GM21619 (cell line): ENCODE results near the gene SENP6.
A peak's percentile ranks its signal among the peaks of the same experiment; 100 is the strongest.
"Not testable (repeated sequence)": the region's sequence is repeated elsewhere in the genome, so short reads cannot be mapped to it uniquely, and the experiment has no call there.

Source experiments
- ATAC-seq: cut with Tn5 transposase; IDR thresholded peaks from one replicate; pipeline ENCODE4 v1.9.1; 2021; ENCODE audit not compliant: unreplicated experiment

The SENP6 gene

GRCh38 chr6:75605635-75606034 is 4.0 kb downstream of the SENP6 start:
- ATAC-seq, result no peak

DNA sequence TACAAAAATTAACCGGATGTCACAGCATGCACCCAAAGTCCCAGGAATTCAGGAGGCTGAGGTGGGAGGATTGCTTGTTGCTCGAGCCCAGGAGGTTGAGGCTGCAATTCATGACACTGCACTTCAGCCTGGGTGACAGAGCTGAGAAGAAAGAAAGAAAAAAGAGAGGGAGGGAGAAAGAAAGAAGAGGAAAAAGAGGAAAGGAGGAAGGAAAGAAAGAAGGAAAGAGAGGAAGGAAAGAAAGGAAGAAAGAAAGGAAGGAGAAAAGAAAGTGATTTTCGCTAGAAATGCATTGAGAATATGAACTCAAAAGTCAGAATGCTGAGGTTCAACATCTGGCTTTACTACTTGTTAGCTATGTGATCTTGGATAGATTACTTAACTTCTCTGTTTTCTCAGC is 6.6 kb downstream of the SENP6 start:
- ATAC-seq, result no peak

DNA sequence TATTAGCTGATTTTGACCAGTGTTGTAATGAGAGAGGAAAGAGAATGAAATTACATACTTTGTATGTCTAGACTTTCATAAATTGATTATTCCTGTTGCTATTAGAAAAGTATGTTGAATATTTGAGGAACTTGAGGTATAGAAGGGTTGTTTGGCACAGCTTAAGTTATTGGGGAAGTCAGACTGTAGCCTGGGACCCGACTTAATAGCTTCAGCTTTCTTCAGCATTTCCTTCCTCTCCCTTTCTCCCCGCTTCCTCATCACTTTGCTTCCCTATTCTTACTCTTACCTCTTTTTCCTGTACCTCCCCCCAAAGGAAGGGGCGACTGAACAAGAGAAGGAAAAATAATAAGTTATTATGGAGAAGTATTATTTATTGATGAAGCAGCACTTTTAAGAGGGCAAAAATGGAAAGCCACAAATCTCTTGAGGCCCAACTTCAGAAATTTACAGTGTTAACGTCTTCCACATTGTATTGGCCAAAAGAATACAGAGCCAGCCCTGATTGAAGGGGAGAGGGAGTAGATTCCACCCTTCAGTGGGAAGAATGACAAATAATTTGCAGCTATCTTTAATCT is 7.4 kb downstream of the SENP6 start:
- ATAC-seq, result no peak

DNA sequence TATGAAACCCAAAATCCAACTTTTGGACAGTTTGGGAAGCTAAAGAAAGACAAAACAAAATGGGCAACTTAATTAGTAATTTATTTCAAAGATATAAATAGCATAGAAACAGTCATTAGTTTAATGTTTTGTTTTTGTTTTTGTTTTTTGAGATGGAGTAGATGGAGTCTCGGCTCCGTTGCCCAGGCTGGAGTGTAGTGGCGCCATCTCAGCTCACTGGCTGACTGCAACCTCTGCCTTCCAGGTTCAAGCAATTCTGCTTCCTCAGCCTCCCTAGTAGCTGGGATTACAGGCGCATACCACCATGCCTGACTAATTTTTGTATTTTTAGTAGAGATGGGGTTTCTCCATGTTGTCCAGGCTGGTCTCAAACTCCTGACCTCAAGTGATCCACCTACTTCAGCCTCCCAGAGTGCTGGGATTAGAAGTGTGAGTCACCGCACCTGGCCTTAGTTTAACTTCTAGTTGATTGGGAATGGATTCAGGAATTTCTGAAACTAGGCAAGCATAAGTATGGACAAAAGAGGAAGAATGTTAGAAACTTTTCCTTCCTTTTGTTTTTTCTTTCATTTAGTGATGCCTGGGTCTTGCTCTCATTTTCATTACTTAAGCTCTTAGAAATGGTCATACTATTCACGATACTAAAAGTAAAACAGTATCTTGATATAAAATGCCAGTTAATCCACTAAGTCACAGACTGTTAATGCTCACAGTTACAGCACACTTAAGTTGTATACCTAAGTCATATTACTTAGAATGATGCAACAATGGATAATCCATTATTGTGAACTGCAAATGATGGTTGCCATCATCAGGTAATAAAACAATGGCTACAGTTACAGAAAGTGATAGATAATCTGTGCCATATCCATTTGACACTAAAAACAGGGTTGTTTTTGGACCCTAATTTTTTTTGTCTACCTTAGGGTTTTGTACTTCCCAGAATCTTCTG is 8.2 kb downstream of the SENP6 start:
- ATAC-seq, result no peak

DNA sequence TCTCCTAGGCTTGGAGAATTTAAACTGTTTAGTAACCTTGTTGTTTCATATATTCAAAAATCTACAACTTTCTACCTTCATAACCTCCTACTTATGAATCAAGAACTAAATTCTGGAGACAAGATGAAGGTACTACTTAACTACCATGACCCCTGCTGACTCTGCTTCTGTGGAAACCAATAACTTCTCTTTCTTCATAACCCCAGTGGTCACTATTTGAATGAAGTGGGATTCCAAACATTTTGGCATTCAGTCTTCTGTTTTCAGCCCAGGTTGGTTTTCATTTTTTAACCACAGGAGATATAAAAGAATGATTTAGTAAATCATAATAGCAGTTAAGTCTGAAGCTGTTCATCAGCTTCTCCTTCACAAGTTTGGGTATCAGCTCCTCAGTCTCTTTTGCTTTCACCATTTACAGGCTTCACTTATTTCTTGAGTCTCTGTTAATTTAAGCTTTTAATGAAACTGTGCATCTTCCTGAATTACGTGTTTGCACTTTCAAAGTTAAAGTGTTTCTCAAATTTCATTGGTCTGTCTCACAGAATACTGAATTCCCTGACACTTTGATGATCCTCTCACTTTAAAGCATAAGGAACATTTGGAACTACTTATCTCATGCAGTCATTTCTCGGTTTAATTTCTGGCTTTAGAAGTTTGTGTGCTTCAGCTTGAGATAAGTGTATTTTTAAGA is 9.5 kb downstream of the SENP6 start:
- ATAC-seq, result no peak

DNA sequence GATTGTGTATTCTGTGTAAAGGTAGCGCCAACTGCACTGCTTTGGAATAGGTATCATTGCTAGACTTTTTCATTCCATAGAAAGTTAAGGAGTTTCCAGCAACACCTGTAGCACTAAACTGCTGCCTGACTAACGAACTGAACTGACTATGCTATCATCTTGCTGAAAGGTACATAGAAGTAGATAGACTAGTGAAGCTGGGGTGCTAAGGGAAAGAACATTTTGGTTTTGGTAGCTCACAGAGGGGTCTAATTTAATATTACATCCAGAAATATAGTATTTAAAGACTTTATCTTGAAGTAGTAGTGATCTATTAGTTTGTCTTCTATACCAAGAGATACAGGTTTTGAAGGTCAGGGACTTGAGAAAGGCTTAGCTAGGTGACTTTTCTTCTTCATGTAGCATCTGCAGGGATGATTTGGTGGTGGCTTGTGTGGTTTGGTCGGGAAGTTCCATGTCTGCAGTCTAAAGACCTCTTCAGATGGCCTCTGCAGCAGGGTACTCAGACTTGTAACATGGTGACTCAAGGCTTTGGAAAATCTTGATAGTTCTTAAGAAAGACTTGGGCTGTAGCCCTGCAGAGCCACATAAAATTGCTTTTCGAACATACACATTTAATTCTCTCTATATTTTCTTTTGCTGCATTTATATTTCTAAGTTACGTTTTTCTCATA is 10.2 kb downstream of the SENP6 start:
- peak; percentile 52 for ATAC-seq

DNA sequence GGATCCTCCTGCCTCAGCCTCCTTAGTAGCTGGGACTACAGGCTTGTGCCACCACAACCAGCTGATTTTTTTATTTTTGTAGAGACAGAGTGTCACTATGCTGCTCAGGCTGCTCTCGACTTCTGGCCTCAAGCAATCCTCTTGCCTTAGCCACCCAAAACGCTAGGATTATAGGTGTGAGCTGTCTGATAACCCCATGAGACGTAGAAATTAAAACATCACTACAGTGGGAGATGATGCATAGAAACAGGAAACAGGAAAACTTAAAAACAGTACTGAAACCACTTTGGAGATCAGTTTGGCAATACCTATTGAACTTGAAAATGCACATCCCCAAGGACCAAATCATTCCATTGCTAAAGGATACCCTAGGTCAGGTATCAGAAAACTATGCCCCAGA is 10.8 kb downstream of the SENP6 start:
- ATAC-seq, result no peak

GRCh38 chr6:75613056-75613501 is 11.4 kb downstream of the SENP6 start:
- ATAC-seq, result no peak

GRCh38 chr6:75618437-75618836 is 16.8 kb downstream of the SENP6 start:
- ATAC-seq, result no peak

GRCh38 chr6:75619230-75619899 is 17.7 kb downstream of the SENP6 start:
- no peak for ATAC-seq

DNA sequence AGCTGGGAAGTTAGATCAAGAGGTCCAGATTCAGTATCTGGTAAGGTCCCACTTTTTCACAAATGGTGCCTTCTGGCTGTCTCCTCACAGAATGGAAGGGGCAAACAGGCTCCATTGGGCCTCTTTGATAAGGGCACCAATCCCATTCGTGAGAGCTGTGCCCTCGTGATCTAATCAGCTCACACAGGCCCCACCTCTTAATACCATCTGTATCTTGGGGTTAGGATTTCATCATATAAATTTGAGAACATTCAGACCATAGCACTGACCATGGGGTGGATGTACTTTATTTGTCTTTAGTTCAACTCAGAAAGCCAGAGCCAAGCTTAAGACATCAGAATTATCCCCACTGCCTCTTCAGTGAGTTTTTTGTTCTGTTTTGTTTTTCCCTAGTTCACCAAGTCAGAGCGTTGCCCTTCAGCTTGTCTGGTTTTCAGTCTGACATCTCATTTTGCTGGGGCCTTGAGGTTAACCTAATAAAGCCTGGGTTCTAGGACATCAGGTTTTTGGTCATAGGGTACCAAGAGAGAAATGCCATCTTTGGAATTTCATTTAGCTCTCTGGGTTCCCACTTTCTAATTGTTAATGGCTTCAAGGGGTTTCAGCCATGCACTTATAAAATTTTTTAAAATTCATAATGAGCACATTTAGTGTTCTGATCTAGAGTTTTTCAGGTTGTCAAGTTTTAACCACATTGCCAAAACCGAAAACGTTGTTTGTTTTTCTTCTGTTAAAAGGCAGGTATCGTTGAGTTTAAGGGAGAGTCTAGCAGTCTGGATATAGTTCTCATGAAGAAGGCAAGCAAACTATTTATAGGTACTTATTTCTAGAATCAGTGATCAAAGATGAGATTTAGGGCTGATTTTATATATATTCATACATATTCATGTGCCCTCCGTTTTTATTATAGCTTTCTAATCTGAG is 19.0 kb downstream of the SENP6 start:
- no peak for ATAC-seq

DNA sequence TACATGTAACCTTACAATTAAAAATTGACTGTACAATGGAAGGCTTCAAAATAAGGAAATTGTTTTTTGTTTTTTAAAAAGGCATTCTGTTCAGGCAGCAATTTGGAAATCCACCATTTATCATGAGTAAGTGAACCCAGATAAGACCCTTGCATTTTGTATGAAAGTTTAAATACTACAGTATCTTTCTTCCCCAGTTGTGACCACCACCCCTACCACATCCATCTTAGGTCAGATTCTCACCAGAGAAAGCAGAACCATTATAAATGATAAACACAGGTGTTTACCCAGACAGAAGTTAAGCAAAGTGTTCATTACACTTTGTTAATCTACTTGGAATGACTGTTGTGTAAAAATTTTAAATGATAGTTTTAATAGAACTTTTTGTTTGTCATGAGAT is 20.2 kb downstream of the SENP6 start:
- ATAC-seq, result no peak

DNA sequence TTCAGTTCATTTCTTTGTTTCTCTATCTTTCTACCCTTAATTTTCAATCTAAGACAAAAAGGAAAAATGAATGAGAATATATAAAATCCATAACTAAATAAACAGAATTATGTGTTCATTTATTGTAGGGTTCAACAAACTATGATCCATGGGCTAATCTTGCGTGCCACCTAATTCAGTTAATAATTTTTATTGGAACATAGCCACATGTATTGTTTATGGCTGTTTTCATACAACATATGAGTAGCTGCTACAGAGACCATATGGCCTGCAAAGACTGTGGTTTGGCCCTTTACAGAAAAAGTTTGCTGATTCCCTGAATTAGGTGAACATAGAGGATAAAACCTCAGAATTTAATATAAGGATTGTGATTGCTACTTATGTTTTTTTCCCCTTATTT is 21.8 kb downstream of the SENP6 start:
- ATAC-seq, result no peak

- ATAC-seq, result no peak
Observed at GRCh38 chr6:75624335-75624734, 22.7 kb downstream of the SENP6 start.

GRCh38 chr6:75624988-75625387 is 23.3 kb downstream of the SENP6 start:
- no peak for ATAC-seq

GRCh38 chr6:75626561-75626960 is 24.9 kb downstream of the SENP6 start:
- ATAC-seq, result no peak

GRCh38 chr6:75627708-75628107 is 26.0 kb downstream of the SENP6 start:
- not testable (repeated sequence) for ATAC-seq

DNA sequence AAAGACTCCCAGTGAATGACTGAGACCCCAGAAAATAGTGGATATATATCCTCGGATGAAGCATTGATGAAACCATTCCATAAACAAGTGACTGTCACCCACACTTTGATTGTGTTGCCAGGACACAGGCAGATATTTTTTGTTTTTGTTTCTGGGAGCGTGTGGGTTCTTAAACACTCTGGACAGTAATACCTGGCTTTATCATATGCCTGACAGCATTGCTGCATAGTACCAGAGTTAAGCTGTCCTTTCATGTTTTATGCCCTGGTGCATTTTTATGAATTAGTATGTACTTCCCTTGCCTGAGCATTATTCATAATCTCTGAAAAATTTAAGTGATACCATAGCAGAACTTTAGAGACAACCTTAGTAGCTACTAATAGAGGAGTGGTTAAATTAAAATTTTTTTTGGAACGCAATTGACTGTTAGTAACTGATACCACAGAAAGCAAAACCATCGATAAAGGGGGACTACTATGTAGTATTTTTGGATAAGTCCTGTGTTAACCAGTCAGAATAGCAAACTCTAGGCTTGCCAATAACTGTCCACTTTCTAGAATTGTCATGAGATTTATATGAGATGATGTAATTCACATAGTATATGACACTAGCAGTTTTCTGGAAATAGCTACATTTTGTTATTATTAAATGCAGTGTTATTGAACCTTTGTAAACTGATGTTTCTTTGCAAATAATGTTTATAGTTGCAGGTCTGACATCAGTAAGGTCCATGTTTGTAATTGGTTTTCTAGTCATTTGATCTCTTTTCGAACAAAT is 30.4 kb downstream of the SENP6 start:
- no peak for ATAC-seq

- no peak for ATAC-seq
Observed at GRCh38 chr6:75633045-75633444, 31.4 kb downstream of the SENP6 start.
